ENCODE results near the gene MRPL19.

The MRPL19 gene

GRCh38 chr2:75728614-75729419, 82.2 kb downstream of the MRPL19 start:
- H3K27me3 ChIP-seq (ENCODE audit: control insufficient read depth, insufficient read depth, low read length), result no peaks in the 10 kb centered on the region
- no peak overlapping the region for H3K27ac ChIP-seq (ENCODE audit: low read depth, low read length)
- H3K36me3 ChIP-seq (ENCODE audit: control insufficient read depth, insufficient read depth, low read length), result no peaks in the 10 kb centered on the region
- H3K4me1 ChIP-seq (ENCODE audit: control insufficient read depth, insufficient read depth, low read length), result no peaks in the 10 kb centered on the region
- H3K9ac ChIP-seq (ENCODE audit: low read length), result no peak overlapping the region
- no peak overlapping the region for H3K4me3 ChIP-seq (ENCODE audit: low read length)

GRCh38 chr2:75729861-75730260, 83.3 kb downstream of the MRPL19 start:
- H3K9ac ChIP-seq (ENCODE audit: low read length), result no peak overlapping the region
- H3K27ac ChIP-seq (ENCODE audit: low read depth, low read length), result no peak overlapping the region
- no peaks in the 10 kb centered on the region for H3K36me3 ChIP-seq (ENCODE audit: control insufficient read depth, insufficient read depth, low read length)
- no peaks in the 10 kb centered on the region for H3K27me3 ChIP-seq (ENCODE audit: control insufficient read depth, insufficient read depth, low read length)
- H3K4me1 ChIP-seq (ENCODE audit: control insufficient read depth, insufficient read depth, low read length), result no peaks in the 10 kb centered on the region
- no peak overlapping the region for H3K4me3 ChIP-seq (ENCODE audit: low read length)

- Histone ChIP-seq H3K4me1 (ENCODE audit: control insufficient read depth, insufficient read depth, low read length) (no peaks in the 10 kb centered on the region), H3K27me3 (ENCODE audit: control insufficient read depth, insufficient read depth, low read length) (no peaks in the 10 kb centered on the region), H3K27ac (ENCODE audit: low read depth, low read length) (no peak overlapping the region), H3K9ac (ENCODE audit: low read length) (no peak overlapping the region), H3K4me3 (ENCODE audit: low read length) (no peak overlapping the region), H3K36me3 (ENCODE audit: control insufficient read depth, insufficient read depth, low read length) (no peaks in the 10 kb centered on the region)
These were observed 89.7 kb downstream of the MRPL19 start for GRCh38 chr2:75736276-75736675.

GRCh38 chr2:75737961-75738360, 91.4 kb downstream of the MRPL19 start:
- H3K36me3 ChIP-seq (ENCODE audit: control insufficient read depth, insufficient read depth, low read length), result no peaks in the 10 kb centered on the region
- no peak overlapping the region for H3K4me3 ChIP-seq (ENCODE audit: low read length)
- H3K9ac ChIP-seq (ENCODE audit: low read length), result no peak overlapping the region
- H3K27ac ChIP-seq (ENCODE audit: low read depth, low read length), result no peak overlapping the region
- H3K27me3 ChIP-seq (ENCODE audit: control insufficient read depth, insufficient read depth, low read length), result no peaks in the 10 kb centered on the region
- H3K4me1 ChIP-seq (ENCODE audit: control insufficient read depth, insufficient read depth, low read length), result no peaks in the 10 kb centered on the region

Measured in rectal smooth muscle tissue (tissue), 1 donor.